Mesodermal cell (in vitro differentiated cells): ENCODE measurements around the gene SSB.
A peak's percentile ranks its signal among the peaks of the same experiment; 100 is the strongest.
"Not testable (repeated sequence)": the region's sequence is repeated elsewhere in the genome, so short reads cannot be mapped to it uniquely, and the experiment has no call there.

ENCODE experiments used
- H3K27ac ChIP-seq: 2 replicates; pipeline ENCODE4 v1.7.0; 2013; ENCODE audit warnings: mild to moderate bottlenecking, low read depth, low read length, moderate library complexity; ENCODE audit not compliant: severe bottlenecking
- H3K36me3 ChIP-seq: 2 replicates; pipeline ENCODE4 v1.7.1; 2013; ENCODE audit warnings: mild to moderate bottlenecking, low read length, moderate library complexity; ENCODE audit not compliant: control insufficient read depth, insufficient read depth
- H3K4me1 ChIP-seq: one replicate; pipeline ENCODE4 v1.7.1; 2013; ENCODE audit warnings: mild to moderate bottlenecking, low read length; ENCODE audit not compliant: insufficient read depth, control insufficient read depth, poor library complexity, severe bottlenecking
- H3K4me3 ChIP-seq: 2 replicates; pipeline ENCODE4 v1.7.0; 2013; ENCODE audit warnings: low read length, control low read depth, mild to moderate bottlenecking; ENCODE audit not compliant: insufficient read depth, poor library complexity, severe bottlenecking; ENCODE audit errors: extremely low read depth
- H3K9me3 ChIP-seq: 2 replicates; pipeline ENCODE4 v1.7.1; 2013; ENCODE audit warnings: mild to moderate bottlenecking, low read length, moderate library complexity; ENCODE audit not compliant: control insufficient read depth
- WGBS, 2 experiments: methylation state at CpG; one replicate each; pipeline ENCODE4 v1.1.5; 2013; ENCODE audit warnings: missing lambda C conversion rate in 2 of 2; ENCODE audit not compliant: insufficient coverage in 2 of 2; 5-methylcytosine and 5-hydroxymethylcytosine counted together

SSB gene

DNA sequence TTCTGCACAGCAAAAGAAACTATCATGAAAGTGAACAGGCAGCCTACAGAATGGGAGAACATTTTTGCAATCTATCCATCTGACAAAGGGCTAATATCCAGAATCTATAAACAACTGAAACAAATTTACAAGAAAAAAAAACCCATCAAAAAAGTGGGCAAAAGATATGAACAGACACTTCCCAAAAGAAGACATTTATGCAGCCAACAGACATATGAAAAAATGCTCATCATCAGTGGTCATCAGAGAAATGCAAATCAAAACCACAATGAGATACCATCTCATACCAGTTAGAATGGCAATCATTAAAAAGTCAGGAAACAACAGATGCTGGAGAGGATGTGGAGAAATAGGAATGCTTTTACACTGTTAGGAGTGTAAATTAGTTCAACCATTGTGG lies 18.3 kb downstream of the SSB start:
- H3K27ac ChIP-seq, H3K9me3 ChIP-seq, H3K4me3 ChIP-seq, H3K4me1 ChIP-seq: not testable (repeated sequence)
- peaks cover 78% of the 10 kb centered on the region for H3K36me3 ChIP-seq

DNA sequence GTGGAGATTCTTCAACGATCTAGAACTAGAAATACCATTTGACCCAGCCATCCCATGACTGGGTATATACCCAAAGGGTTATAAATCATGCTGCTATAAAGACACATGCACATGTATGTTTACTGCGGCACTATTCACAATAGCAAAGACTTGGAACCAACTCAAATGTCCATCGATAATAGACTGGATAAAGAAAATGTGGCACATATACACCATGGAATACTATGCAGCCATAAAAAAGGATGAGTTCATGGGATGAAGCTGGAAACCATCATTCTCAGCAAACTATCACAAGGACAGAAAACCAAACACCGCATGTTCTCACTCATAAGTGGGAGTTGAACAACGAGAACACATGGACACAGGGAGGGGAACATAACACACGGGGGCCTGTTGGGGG lies 18.7 kb downstream of the SSB start:
- H3K4me3 ChIP-seq, H3K27ac ChIP-seq: not testable (repeated sequence)

DNA sequence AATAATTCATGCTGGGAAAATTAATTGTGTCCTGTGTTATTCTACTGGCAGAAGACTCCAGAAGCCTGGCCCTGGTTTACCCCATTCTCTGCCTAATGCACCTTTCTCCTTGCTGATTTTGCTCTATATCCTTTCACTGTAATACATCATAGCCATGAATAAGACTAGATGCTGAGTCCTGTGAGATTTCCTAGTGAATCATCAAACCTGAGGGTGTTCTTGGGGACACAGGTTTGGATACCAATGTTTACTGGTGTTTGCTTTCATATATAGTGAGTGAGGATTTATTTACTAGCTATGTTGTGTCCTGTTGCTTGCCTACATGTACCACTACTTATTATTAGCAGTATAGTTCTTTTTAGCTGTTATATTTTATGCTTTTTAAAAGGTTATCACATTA lies 19.6 kb downstream of the SSB start:
- Histone ChIP-seq H3K36me3 (peaks cover 76% of the 10 kb centered on the region), H3K27ac (no peak overlapping the region), H3K9me3 (no peaks in the 10 kb centered on the region)

More for the DNA sequence above, 18.7 kb downstream of the SSB start:
- not testable (repeated sequence) for H3K4me1 ChIP-seq, H3K9me3 ChIP-seq
- peaks cover 77% of the 10 kb centered on the region for H3K36me3 ChIP-seq
- whole genome bisulfite sequencing, 2 experiments = 100% methylated on average over 1 of the region's 6 CpGs; no CpG with 5 or more reads in 1 of the 2 experiments

DNA sequence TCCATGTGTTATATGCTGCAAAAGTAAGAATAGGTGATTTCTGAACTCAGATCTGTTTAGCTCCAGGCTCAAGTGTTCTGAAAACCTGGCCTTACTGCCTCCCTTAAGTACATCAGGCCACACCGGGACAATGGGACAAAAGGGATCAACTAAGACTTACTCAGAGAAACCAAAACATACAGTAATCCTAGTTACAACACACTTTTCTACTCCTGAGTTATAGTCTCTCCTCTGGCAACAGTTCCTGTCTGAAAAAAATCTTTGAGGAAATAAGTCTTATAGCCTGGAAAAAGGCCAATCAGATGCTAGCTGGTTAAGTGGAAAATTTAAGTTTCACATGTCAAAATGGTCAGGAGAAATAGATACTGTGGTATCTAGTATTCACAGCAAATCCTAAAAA lies 20.4 kb downstream of the SSB start:
- Histone ChIP-seq H3K4me1 (peaks cover 3% of the 10 kb centered on the region), H3K4me3 (no peak overlapping the region), H3K27ac (no peak overlapping the region), H3K9me3 (no peaks in the 10 kb centered on the region), H3K36me3 (peaks cover 68% of the 10 kb centered on the region)
- WGBS, 2 experiments = 79% methylated on average over 1 of the region's 1 CpG; no CpG with 5 or more reads in 1 of the 2 experiments

More for the DNA sequence above, 19.6 kb downstream of the SSB start:
- Histone ChIP-seq H3K4me3 (no peak overlapping the region), H3K4me1 (peaks cover 3% of the 10 kb centered on the region)

DNA sequence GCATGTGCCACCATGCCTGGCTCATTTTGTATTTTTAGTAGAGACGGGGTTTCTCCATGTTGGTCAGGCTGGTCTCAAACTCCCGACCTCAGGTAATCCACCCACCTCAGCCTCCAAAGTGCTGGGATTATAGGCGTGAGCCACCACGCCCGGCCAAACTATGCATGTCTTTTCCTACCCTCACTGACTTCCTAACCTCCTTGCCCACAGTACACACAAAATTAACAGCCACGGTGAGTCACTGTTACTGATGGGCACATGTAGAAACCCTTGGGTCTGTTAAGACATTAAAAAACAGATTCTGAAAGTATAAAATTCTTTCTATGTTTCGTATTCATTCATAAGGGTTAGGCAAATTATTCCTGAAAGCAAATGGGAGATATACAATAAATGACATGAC lies 21.4 kb downstream of the SSB start:
- 89% methylated on average over 3 to 4 of the region's 7 CpGs for WGBS, 2 experiments
- not testable (repeated sequence) for H3K4me3 ChIP-seq, H3K4me1 ChIP-seq, H3K27ac ChIP-seq, H3K9me3 ChIP-seq
- peaks cover 58% of the 10 kb centered on the region for H3K36me3 ChIP-seq

DNA sequence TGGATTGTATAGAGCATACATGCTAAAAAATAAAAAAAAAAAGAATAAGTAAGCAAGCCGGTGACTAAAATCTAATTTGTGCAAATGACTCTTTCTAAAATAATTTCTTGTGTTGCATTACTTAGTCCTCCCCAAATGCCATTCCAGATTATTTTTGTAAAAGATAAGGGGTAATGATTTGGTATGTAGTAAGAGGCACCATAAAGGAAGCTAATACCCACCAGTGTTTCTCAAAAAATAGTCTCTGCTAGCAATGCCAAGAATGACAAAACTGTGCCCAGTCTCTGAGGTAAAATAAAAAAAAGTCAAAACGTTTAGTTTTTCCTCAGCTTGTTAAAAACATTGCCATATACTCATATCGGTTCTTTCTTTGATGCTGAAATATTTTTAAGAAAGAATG lies 23.4 kb downstream of the SSB start:
- no peak overlapping the region for H3K4me3 ChIP-seq
- H3K9me3 ChIP-seq = no peaks in the 10 kb centered on the region
- H3K36me3 ChIP-seq = peaks cover 40% of the 10 kb centered on the region
- H3K4me1 ChIP-seq = peaks cover 3% of the 10 kb centered on the region
- no peak overlapping the region for H3K27ac ChIP-seq
- no CpG with 5 or more reads among the region's 3 CpGs for WGBS, 2 experiments

DNA sequence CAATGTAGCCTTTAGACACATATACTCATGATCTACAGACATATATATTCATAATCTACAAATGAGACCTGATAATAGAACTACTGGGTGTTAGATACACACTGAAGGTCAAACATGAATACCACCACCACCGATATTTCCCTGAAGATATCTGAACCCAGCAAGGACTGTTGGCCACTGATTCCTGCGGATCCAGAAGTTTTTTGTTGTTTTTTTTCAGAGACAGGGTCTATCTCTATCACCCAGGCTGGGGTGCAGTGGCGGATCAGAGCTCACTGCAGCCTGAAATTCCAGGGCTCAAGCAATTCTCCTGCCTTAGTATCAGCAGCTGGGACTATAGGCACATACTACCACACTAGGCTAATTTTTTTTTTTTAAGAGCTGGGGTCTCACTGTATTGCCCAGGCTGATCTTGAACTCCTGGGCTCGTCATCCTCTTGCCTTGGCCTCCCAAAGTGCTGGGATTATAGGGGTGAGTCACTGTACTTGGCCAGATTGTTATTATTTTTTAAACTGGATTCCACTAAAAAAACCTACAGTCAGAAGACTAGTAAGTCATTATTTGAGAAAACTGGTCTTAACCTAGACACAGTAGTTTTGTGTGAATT lies 24.2 kb downstream of the SSB start:
- H3K9me3 ChIP-seq = no peaks in the 10 kb centered on the region
- H3K4me1 ChIP-seq = peaks cover 3% of the 10 kb centered on the region
- 83% methylated on average over 2 of the region's 4 CpGs; no CpG with 5 or more reads in 1 of the 2 experiments for WGBS, 2 experiments
- no peak overlapping the region for H3K27ac ChIP-seq
- no peak overlapping the region for H3K4me3 ChIP-seq
- peaks cover 35% of the 10 kb centered on the region for H3K36me3 ChIP-seq

DNA sequence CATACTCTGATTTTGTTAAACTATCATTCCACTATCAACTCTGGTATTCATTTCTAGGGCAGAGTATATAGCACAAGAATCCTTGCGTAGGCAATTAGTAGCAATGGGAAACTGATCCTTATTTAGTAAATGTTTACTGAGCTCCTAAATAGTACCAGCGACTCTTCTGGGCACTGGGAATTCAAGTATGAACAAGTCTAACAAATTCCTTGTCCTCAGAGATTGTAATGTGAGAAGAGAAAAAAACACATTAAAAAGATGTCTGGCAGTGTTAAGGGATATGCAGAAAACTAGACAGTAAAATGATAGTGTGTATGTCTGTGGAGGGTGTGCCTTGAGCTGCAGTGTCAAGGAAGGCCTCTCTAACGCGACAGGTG lies 25.3 kb downstream of the SSB start:
- H3K4me1 ChIP-seq = peaks cover 9% of the 10 kb centered on the region
- H3K36me3 ChIP-seq = peaks cover 26% of the 10 kb centered on the region
- no peak overlapping the region for H3K27ac ChIP-seq
- peak overlapping the region; percentile 76 for H3K4me3 ChIP-seq
- WGBS, 2 experiments = 52 to 86% methylated on average over 1 to 2 of the region's 4 CpGs
- no peaks in the 10 kb centered on the region for H3K9me3 ChIP-seq

DNA sequence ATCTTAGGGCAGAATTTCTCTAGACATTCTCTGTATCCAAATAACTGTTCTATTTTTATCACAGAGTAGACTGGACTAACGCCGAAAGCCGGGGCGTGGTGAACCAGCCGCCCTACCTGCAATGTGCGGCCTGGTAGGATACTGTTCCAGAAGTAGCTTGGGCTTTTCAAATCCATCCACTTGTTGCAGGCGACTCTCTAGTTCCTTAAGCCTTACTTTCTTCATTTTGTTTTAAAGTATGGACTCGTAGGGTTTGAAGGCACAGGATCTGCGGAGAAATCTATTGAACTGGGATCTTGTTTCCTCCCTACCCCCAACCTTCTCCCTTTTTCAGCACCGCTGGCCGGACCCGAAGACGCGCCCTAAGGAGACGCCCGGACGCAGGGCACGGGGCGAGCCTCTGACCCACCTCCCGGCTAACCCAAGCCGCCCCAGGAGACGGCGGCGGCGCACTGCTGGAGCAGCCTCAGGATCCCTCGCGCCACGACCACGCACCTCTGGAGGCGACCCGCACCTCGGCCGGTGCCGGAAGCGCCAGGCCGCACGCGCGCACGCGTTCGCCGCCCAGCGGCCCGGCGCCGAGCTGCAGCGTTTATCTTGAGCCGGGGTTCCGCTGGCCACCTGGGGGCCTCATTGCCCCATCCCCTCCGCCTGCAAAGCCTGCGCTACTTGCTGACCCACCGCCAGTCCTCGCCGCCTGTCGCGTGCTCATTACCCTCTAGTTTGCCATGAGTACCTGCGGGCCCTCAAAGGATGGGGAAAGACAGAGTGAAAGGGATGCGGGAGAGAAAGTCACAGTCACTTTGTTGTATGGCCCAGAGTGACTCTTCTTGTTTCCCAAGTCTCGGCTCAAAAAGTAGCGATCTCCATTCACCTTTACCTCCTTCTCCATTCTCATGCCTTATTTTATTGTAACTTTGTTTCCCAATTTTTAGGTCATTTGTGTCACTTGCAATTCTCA lies 26.0 kb downstream of the SSB start, which contains the start of gene METTL5:
METTL5 (minus strand) TSS at position 533 of the 961 bp plus-strand sequence; CDS start at position 225, 308 bp downstream.
- H3K36me3 ChIP-seq = peaks cover 27% of the 10 kb centered on the region
- H3K4me3 ChIP-seq = peak within 1 kb of the TSS; percentile 76
- H3K27ac ChIP-seq = no peak within 1 kb of the TSS
- peaks cover 9% of the 10 kb centered on the region for H3K4me1 ChIP-seq
- WGBS, 2 experiments = 1 to 5% methylated on average over 43 to 57 of the region's 61 CpGs
- no peaks in the 10 kb centered on the region for H3K9me3 ChIP-seq

DNA sequence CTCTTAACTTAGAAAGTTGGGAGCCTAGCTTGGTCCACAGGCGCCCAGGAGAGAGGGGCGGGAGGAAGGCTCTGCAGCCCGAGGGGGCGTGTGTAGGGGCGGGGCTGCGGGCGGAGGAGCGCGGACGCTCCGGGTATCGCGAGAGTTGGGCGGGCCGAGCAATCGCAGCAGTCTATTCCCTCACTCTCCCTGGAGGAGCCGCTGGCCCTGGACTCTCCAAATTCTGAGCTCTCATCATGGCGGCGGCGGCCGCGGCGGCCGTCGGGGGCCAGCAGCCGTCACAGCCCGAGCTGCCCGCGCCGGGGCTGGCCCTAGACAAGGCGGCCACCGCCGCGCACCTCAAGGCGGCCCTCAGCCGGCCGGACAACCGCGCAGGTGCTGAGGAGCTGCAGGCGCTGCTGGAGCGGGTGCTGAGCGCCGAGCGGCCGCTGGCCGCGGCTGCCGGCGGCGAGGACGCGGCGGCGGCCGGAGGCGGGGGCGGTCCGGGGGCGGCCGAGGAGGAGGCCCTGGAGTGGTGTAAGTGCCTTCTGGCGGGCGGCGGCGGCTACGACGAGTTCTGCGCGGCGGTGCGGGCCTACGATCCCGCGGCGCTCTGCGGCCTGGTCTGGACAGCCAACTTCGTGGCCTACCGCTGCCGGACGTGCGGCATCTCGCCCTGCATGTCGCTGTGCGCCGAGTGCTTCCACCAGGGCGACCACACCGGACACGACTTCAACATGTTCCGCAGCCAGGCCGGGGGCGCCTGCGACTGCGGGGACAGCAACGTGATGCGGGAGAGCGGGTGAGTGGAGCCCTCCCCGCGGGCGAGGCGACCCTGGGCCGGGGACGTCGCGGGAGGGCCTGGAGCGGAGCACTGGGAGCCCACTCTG lies 28.8 kb downstream of the SSB start, which contains the start of gene UBR3:
UBR3 (plus strand) TSS at position 183 of the 869 bp plus-strand sequence; CDS start at position 237, 54 bp downstream.
- WGBS, 2 experiments = 0 to 1% methylated on average over 49 to 85 of the region's 104 CpGs
- H3K36me3 ChIP-seq = peaks cover 20% of the 10 kb centered on the region
- H3K4me3 ChIP-seq = peak within 1 kb of the TSS; percentile 78
- H3K4me1 ChIP-seq = peaks cover 6% of the 10 kb centered on the region
- H3K9me3 ChIP-seq = no peaks in the 10 kb centered on the region
- H3K27ac ChIP-seq = peak within 1 kb of the TSS; percentile 87
